Measurements from ENCODE around the gene ELMO3. TPM values are rescaled to one million over a fixed set of nuclear protein-coding genes. Genes with fewer than 3 reads are reported as not detected.

Gene ELMO3
- total and polyA plus RNA-seq, 2 of the 13 experiments (the other 11 are each of a cell fraction or from before 2014, with no cell fraction given) = 2.6 to 4.0 TPM

GRCh38 chr16:67191995-67192681 is 6.8 kb upstream of the ELMO3 start, which contains the start of gene E2F4 (continued):
- TF ChIP-seq MAF1 (CRISPR knock-in tag; IDR thresholded peaks at IDR 0.05; ENCODE audit: borderline replicate concordance) (0 out of 2 replicates have a peak, but pooled peaks have one; percentile 78), ZSCAN31 (CRISPR knock-in tag; IDR thresholded peaks at IDR 0.05; ENCODE audit: low read depth) (peak; percentile 66; the same call in 1 of the 2 replicates), NFIC (IDR thresholded peaks at IDR 0.05; ENCODE audit: low read length) (no peak), RARG (CRISPR knock-in tag; IDR thresholded peaks at IDR 0.05; ENCODE audit: low read depth) (no peak), NRL (CRISPR knock-in tag; IDR thresholded peaks at IDR 0.05; ENCODE audit: borderline replicate concordance) (peak; percentile 24), YEATS2 (CRISPR knock-in tag; IDR thresholded peaks at IDR 0.05; ENCODE audit: borderline replicate concordance) (peak; percentile 92; the same call in 1 of the 2 replicates), ZNF543 (CRISPR knock-in tag; IDR thresholded peaks at IDR 0.05) (no peak), MXD3 (CRISPR knock-in tag; IDR thresholded peaks at IDR 0.05) (no peak; the same call in none of the 2 replicates), TEF (CRISPR knock-in tag; IDR thresholded peaks at IDR 0.05) (0 out of 2 replicates have a peak, but pooled peaks have one; percentile 38), SALL1 (CRISPR knock-in tag; IDR thresholded peaks at IDR 0.05) (peak; percentile 84), SKI (IDR thresholded peaks at IDR 0.05; ENCODE audit: partially characterized antibody) (peak; percentile 80), ZNF275 (CRISPR knock-in tag; IDR thresholded peaks at IDR 0.05; ENCODE audit: borderline replicate concordance) (peak; percentile 72; the same call in 1 of the 2 replicates), ZBED4 (CRISPR knock-in tag; IDR thresholded peaks at IDR 0.05; ENCODE audit: borderline replicate concordance) (peak; percentile 31; the same call in 1 of the 2 replicates), ARID2 (CRISPR knock-in tag; IDR thresholded peaks at IDR 0.05; ENCODE audit: borderline replicate concordance) (no peak), GATA4 (IDR thresholded peaks at IDR 0.05; ENCODE audit: borderline replicate concordance, low read depth) (0 out of 2 replicates have a peak, but pooled peaks have one; percentile 14), ZNF770 (CRISPR knock-in tag; IDR thresholded peaks at IDR 0.05) (peak; percentile 52; the same call in 1 of the 2 replicates), ZNF276 (CRISPR knock-in tag; IDR thresholded peaks at IDR 0.05; ENCODE audit: low read depth) (no peak), ZNF777 (CRISPR knock-in tag; IDR thresholded peaks at IDR 0.05) (no peak; the same call in 1 of the 2 replicates)

Measured in HepG2 (cell line).